Measurements from ENCODE around the gene ABCD2. TPM values are rescaled to one million over a fixed set of nuclear protein-coding genes. Genes with fewer than 3 reads are reported as not detected.
"Not testable (repeated sequence)": the region's sequence is repeated elsewhere in the genome, so short reads cannot be mapped to it uniquely, and the experiment has no call there.

ABCD2 gene
- total RNA-seq, 1 experiment from 2014 or later: not detected

GRCh38 chr12:39522167-39522566, 97.4 kb downstream of the ABCD2 start:
- H2AFZ ChIP-seq (ENCODE audit: low read depth, low read length, poor library complexity, severe bottlenecking); H3K9ac ChIP-seq (ENCODE audit: low read length); POLR2A ChIA-PET; RAD21 ChIA-PET (ENCODE audit: low non-redundant PET in 1 of 2, low total read pairs in 2 of 2, uncharacterized antibody in 2 of 2, unreplicated experiment in 2 of 2); H3K4me1 ChIP-seq (ENCODE audit: control insufficient read depth in 1 of 2, insufficient read depth in 2 of 2, low read length in 2 of 2); BruUV-seq (replicated peaks); H4K20me1 ChIP-seq (ENCODE audit: insufficient read depth); H3K79me2 ChIP-seq (ENCODE audit: insufficient read depth, low read length); H3K4me3 ChIP-seq (replicated peaks in 1 of 2; ENCODE audit: low read depth in 1 of 2, low read length in 2 of 2); H3K27me3 ChIP-seq (ENCODE audit: insufficient read depth, low read length); H3K36me3 ChIP-seq (ENCODE audit: control insufficient read depth in 1 of 2, insufficient read depth in 2 of 2, low read length in 2 of 2); H3K27ac ChIP-seq (ENCODE audit: low read depth, low read length); ATAC-seq; CTCF ChIA-PET; intact Hi-C loops (cut with micrococcal nuclease); DNase-seq (ENCODE audit: low read depth, low spot score); H3K9me2 ChIP-seq (ENCODE audit: insufficient read depth); H3K9me3 ChIP-seq (ENCODE audit: control insufficient read depth in 1 of 2, insufficient read depth in 1 of 2, low read depth in 1 of 2, low read length in 2 of 2); H3K4me2 ChIP-seq (ENCODE audit: low read length): not testable (repeated sequence)

- Histone ChIP-seq H3K4me3 (replicated peaks in 1 of 2; ENCODE audit: low read depth in 1 of 2, low read length in 2 of 2) (no peak overlapping the region), H3K9ac (ENCODE audit: low read length) (no peak overlapping the region), H3K27me3 (ENCODE audit: insufficient read depth, low read length) (no peaks in the 10 kb centered on the region), H4K20me1 (ENCODE audit: insufficient read depth) (no peaks in the 10 kb centered on the region), H3K27ac (ENCODE audit: low read depth, low read length) (no peak overlapping the region), H3K4me2 (ENCODE audit: low read length) (no peak overlapping the region), H3K9me2 (ENCODE audit: insufficient read depth) (no peaks in the 10 kb centered on the region), H2AFZ (ENCODE audit: low read depth, low read length, poor library complexity, severe bottlenecking) (no peak overlapping the region), H3K79me2 (ENCODE audit: insufficient read depth, low read length) (no peaks in the 10 kb centered on the region), H3K4me1 (ENCODE audit: control insufficient read depth in 1 of 2, insufficient read depth in 2 of 2, low read length in 2 of 2) (no peaks in the 10 kb centered on the region), H3K9me3 (ENCODE audit: control insufficient read depth in 1 of 2, insufficient read depth in 1 of 2, low read depth in 1 of 2, low read length in 2 of 2) (no peaks in the 10 kb centered on the region), H3K36me3 (ENCODE audit: control insufficient read depth in 1 of 2, insufficient read depth in 2 of 2, low read length in 2 of 2) (no peaks in the 10 kb centered on the region)
- POLR2A ChIA-PET: no interaction called here
- ATAC-seq (peak; percentile 67), DNase-seq (ENCODE audit: low read depth, low spot score) (no peak)
- intact Hi-C loops (cut with micrococcal nuclease): no loop called here
- BruUV-seq (replicated peaks): no TSS peak
- CTCF ChIA-PET: no interaction called here
- RAD21 ChIA-PET (ENCODE audit: low non-redundant PET in 1 of 2, low total read pairs in 2 of 2, uncharacterized antibody in 2 of 2, unreplicated experiment in 2 of 2): no interaction called here
- TF ChIP-seq POLR2AphosphoS5 (IDR thresholded peaks at IDR 0.05; ENCODE audit: low read depth, low read length) (no peak), SIN3A (IDR thresholded peaks at IDR 0.05; ENCODE audit: low read depth) (no peak), JUND (IDR thresholded peaks at IDR 0.05) (no peak), ATF3 (IDR thresholded peaks at IDR 0.05) (no peak), RAD21 (IDR thresholded peaks at IDR 0.05; ENCODE audit: low read depth) (no peak), ZFX (IDR thresholded peaks at IDR 0.05) (no peak), ZNF274 (IDR thresholded peaks at IDR 0.05; ENCODE audit: low read depth, low read length) (no peak)
Measured at GRCh38 chr12:39510001-39510400, 109.6 kb downstream of the ABCD2 start.
